Stomach smooth muscle (tissue), 2 donors: ENCODE measurements around the gene ALDH18A1.

ENCODE experiments used
- H3K27ac ChIP-seq: one replicate; pipeline ENCODE4 v1.7.0; 2013; ENCODE audit warnings: mild to moderate bottlenecking, low read length, inconsistent platforms
- H3K27me3 ChIP-seq, 2 donors: one replicate each; pipeline ENCODE4 v1.7.0; 2013; ENCODE audit warnings: low read length in 2 of 2; ENCODE audit not compliant: insufficient read depth in 2 of 2, control insufficient read depth in 1 of 2
- H3K36me3 ChIP-seq, 2 donors: one replicate each; pipeline ENCODE4 v1.7.0; 2013; ENCODE audit warnings: low read length in 2 of 2; ENCODE audit not compliant: control insufficient read depth in 2 of 2, insufficient read depth in 2 of 2
- H3K4me1 ChIP-seq: one replicate; pipeline ENCODE4 v1.7.0; 2013; ENCODE audit warnings: low read length; ENCODE audit not compliant: control insufficient read depth, insufficient read depth
- H3K4me3 ChIP-seq, 2 donors: one replicate each; pipeline ENCODE4 v1.7.0; 2013; ENCODE audit warnings: low read length in 2 of 2
- H3K9ac ChIP-seq, 2 donors: one replicate each; pipeline ENCODE4 v1.7.0; 2013; ENCODE audit warnings: low read length in 2 of 2, mild to moderate bottlenecking in 1 of 2
- H3K9me3 ChIP-seq, 2 donors: one replicate each; pipeline ENCODE4 v1.7.0; 2013; ENCODE audit warnings: low read length in 2 of 2; ENCODE audit not compliant: control insufficient read depth in 2 of 2
- donor health status: healthy.
- donor health status: Pancreatic carcinoma.

ALDH18A1 gene

DNA sequence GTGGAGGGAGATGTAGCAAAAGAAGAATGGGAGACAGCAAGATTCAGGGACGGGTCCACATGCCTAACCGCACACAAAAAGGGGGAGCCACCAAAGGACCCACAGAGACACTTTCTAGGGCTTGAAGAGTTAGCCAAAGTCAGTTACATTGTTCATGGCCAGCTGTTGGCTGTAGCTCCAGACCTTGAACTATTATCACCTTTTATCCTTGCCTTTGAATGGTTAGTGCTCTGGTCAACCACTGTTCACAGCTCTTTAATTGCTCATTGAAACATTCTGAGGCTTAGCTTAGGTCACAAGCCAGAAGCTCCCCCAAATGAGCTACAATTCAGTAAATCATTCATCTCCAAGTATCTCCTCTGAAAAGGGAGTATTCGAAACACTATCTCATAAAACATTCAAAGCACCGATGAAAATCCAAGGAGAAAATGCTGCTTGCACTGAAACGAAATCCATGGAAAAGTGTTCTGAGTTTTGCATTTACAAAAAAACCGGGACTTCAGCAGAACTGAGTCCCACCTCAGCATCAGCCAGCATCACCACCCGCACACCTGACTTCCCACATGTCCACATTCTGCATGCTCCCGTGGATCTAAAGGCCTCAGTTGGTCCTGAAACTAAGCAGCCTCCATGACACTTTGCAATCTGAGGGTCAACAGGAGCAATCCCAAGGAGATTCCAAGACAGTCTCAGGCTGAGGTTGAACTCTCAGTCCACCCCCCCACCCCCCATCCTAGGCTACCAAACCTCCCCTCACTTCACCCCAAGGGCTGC lies 99.3 kb downstream of the ALDH18A1 start:
- peak overlapping the region; percentile 97 for H3K27ac ChIP-seq
- peaks cover 0 to 2% of the 10 kb centered on the region in 2 donors for H3K9me3 ChIP-seq
- H3K9ac ChIP-seq, result peak overlapping the region; percentile 99
- H3K4me1 ChIP-seq, result peaks cover 26% of the 10 kb centered on the region
- H3K36me3 ChIP-seq, result peaks cover 3 to 11% of the 10 kb centered on the region in 2 donors
- H3K27me3 ChIP-seq, result no peaks in the 10 kb centered on the region
- H3K4me3 ChIP-seq, result peak overlapping the region; percentile 79 to 99
